HG03469 (cell line): ENCODE measurements around the gene PCCA.
"Not testable (repeated sequence)": the region's sequence is repeated elsewhere in the genome, so short reads cannot be mapped to it uniquely, and the experiment has no call there.

Source experiments
- ATAC-seq: cut with Tn5 transposase; IDR thresholded peaks from one replicate; pipeline ENCODE4 v1.9.1; 2021; ENCODE audit warnings: mild to moderate bottlenecking, moderate library complexity, moderate number of reproducible peaks; ENCODE audit not compliant: unreplicated experiment

The PCCA gene

GRCh38 chr13:100097821-100098220 is 8.9 kb downstream of the PCCA start:
- no peak for ATAC-seq

GRCh38 chr13:100098445-100099116 is 9.7 kb downstream of the PCCA start:
- no peak for ATAC-seq

DNA sequence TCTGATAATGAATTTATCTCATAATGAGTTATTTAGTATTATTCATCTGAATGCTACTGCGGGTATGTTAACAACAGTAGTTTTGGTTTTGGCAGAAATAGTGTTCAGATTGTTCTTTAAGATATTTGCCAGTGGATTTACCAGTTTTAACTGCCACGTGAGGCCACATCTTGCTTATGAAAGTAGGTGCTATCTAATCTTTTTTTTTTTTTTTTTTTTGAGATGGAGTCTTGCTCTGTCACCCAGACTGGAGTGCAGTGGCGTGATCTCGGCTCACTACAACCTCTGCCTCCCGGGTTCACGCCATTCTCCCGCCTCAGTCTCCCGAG is 10.2 kb downstream of the PCCA start:
- not testable (repeated sequence) for ATAC-seq

DNA sequence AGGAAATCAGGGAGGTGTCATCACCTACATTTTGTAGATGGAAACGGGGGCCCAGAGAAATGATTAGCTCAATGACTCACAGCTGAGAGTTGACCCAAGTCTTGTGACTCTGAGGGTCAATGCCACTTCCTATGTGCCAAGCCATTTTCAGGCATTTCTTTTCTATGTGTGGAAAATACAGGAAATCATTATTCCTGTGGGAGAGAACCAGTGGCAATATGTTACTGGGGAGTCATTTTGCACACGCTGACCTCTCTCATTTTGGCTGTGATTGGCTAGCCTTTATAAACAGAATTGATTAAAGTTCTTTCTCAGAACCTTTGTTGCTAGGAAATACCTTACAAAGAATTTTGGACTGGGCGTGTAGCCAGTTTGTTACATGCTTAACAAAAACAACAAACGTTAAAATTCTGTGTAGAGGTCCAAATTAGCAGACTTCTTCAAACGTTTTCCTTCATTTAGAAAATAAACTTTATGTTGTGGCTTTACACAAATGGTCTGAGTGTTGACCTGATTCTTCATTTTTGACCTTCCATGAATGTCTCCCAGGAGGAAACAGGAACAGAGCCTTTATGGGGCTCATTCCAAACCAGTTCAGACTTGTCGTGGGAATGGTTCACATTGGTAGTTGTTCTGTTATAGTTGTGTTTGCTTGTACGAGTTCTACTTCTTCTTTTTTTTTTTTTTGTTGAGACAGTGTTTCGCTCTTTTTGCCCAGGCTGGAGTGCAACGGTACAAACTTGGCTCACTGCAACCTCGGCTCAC is 11.4 kb downstream of the PCCA start:
- ATAC-seq = no peak

DNA sequence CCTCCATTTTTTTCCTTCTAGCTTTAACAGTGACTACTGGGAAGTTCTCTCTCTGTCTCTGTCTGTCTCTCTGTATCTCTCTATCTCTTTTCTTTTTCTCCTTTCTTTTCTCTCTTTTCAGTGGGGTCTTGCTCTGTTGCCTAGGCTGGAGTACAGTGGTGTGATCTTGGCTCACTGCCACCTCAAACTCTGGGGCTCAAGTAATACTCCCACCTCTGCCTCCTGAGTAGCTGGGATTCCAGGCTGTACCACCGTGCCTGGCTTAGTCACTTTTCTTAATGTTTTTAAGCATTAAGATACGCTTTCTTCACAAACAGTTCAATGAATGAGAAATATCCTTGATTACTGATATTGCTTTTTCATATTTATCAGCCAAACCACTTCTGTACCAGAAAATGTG is 13.1 kb downstream of the PCCA start:
- ATAC-seq = no peak

- no peak for ATAC-seq
Measured at GRCh38 chr13:100106005-100106404, 17.1 kb downstream of the PCCA start.

- ATAC-seq = no peak
Measured at GRCh38 chr13:100106705-100107104, 17.8 kb downstream of the PCCA start.

DNA sequence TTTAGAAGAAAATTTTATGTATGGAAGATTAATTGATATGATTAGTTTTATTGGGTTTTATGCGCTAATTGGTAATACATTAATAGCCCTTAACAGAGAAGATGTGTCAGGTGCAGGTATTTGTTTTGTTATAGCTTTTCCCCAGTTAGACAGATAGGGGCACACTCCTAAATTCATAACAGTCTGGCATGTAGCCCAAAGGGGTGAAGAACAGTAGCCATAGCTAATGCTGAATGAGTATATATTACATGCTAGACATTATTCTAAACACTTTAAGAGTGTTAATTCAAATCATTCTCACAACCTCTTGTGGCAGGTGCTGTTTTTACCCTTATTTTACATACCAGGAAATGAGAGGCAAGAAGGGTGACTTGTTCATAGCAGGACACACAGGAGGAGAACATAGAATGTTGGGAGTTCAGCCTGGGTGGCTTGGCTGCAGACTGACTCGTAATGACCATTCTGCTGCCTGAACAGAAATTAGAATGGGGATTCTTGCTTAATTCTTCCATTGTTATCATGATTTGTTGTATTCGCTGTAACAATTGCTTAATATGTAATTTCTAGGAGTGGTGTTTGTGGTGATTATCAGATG is 20.1 kb downstream of the PCCA start:
- no peak for ATAC-seq

DNA sequence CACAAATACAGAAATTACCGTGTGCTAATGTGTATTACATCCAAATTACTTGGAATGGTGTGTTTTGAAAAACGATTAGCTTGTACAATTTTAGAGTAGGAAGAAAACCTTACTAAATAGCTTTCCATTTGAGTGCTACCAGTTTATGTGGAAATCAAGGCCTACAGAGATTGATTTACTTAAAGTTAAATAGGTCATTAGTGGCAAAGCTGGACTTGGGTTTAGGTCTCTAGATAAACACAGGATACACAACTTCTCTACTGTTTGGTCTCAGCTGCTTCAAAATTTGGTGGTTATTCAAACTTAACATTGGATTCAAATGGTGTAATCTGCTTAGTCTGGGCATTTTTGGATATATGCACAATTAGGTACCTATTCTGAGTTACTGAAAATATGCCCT is 21.4 kb downstream of the PCCA start:
- ATAC-seq = no peak

- ATAC-seq = no peak
Measured at GRCh38 chr13:100112186-100112838, 23.4 kb downstream of the PCCA start.

GRCh38 chr13:100115693-100116254 is 26.9 kb downstream of the PCCA start:
- ATAC-seq = peak; percentile 74

DNA sequence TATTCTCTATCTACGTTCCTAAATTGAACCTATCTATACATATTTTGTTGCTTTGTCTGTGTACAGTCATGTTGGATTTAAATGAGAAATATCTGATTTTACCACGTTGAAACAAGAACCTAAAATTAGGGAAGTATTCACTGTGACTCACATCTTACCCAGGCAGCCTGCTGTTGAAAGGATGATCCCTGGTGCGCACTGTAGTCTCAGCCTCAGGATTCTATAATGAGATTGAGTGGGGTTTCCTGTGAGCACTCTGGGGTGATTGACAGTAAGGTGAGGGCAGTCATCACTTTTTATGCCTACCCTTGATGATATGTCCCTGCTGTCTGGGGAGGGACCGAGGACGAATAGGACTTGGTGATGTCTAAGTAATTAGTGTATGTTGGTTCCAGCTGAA is 35.4 kb downstream of the PCCA start:
- no peak for ATAC-seq

- no peak for ATAC-seq
Measured at GRCh38 chr13:100125946-100126345, 37.1 kb downstream of the PCCA start.

DNA sequence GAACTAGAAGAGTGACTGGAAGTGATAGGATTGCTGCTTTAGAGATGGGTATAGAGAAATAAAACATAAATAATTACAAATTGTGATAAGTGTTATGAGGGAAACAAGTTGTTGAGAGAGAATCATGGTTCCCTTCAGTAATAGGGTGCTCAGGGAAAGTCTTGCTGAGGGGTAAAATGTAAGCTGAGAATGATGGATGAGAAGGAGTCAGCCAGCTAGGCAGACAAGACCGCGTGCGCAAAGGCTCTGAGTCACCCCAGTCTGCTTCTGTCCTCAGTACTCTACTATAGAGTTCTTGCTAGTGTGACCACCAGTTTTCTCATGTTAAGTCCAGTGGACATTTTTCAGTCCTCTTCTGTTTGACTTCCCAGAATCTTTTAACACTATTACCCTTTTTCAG is 39.5 kb downstream of the PCCA start:
- no peak for ATAC-seq

DNA sequence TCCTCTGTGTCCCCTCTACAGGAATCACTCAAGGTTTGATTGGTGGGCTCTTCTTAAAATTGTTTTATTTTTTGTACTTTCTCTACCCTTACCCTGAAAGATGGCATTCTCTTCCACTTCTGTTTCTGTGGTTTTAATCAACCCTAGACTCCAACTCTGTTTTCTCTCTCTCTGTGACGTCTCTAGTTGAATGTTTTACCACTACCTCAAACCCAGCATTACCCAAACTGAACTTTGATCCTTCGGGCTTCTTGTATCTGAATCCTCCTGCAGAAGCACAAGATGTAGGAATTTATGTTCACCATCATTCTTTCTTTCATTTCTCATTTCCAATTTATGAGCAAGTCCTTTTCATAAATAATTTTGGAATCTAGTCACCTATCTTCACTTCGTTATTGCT is 39.9 kb downstream of the PCCA start:
- ATAC-seq = no peak

- ATAC-seq = peak; percentile 78
Measured at GRCh38 chr13:100129605-100130004, 40.7 kb downstream of the PCCA start.

- no peak for ATAC-seq
Measured at GRCh38 chr13:100130092-100130491, 41.2 kb downstream of the PCCA start.

GRCh38 chr13:100130930-100131511 is 42.1 kb downstream of the PCCA start:
- ATAC-seq = no peak

DNA sequence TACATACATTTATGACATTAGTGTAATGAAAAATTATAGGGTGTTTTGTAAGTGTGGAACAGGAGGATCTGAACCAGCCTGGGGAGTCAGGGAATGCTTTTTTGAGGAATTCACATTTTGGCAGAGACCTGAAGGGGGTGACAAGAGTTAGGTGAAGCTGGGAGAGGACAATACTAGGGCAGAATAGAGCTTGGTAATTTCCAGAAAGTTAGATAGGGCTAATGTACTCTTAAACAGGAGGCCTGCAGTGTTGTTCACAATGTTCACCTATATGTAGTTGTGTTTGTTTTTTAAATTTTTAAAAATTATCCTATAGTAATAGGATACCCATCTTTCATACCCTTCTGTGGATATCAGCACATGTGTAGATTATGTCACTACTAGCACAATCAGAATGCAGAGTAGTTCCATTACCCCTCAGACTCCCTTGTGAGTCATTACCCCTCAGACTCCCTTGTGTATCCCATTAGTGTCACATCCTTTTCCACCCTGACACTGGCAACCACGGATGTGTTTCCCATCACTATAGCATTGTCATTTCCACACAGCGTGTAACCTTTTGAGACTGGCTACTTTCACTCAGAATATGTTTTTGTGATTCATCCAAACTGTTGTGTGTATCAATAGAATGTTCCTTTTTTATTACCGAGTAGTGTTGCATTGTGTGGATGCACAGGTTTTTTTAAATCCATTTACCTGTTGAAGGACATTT is 43.1 kb downstream of the PCCA start:
- ATAC-seq = no peak

GRCh38 chr13:100138859-100139491 is 50.1 kb downstream of the PCCA start:
- ATAC-seq = no peak
